ENCODE results near the gene ZC3HAV1L.
"Not testable (repeated sequence)": the region's sequence is repeated elsewhere in the genome, so short reads cannot be mapped to it uniquely, and the experiment has no call there.

The ZC3HAV1L gene

GRCh38 chr7:139018910-139019309 is 16.9 kb downstream of the ZC3HAV1L start:
- DNase-seq (ENCODE audit: low read depth, low spot score), result no peak

- DNase-seq (ENCODE audit: low read depth, low spot score), result peak; percentile 55
Observed at GRCh38 chr7:139016931-139017511, 18.8 kb downstream of the ZC3HAV1L start.

- peak; percentile 6 for DNase-seq (ENCODE audit: low read depth, low spot score)
Observed at GRCh38 chr7:139011373-139011772, 24.5 kb downstream of the ZC3HAV1L start.

GRCh38 chr7:139004321-139005090 is 31.3 kb downstream of the ZC3HAV1L start:
- no peak for DNase-seq (ENCODE audit: low read depth, low spot score)

- DNase-seq (ENCODE audit: low read depth, low spot score), result no peak
Observed at GRCh38 chr7:138999414-138999813, 36.4 kb downstream of the ZC3HAV1L start.

GRCh38 chr7:138992052-138992531 is 43.8 kb downstream of the ZC3HAV1L start:
- DNase-seq (ENCODE audit: low read depth, low spot score), result no peak

- no peak for DNase-seq (ENCODE audit: low read depth, low spot score)
Observed at GRCh38 chr7:138987686-138988085, 48.2 kb downstream of the ZC3HAV1L start.

- no peak for DNase-seq (ENCODE audit: low read depth, low spot score)
Observed at GRCh38 chr7:138982204-138982623, 53.6 kb downstream of the ZC3HAV1L start.

GRCh38 chr7:138981332-138982203 is 54.3 kb downstream of the ZC3HAV1L start, which contains the start of gene KIAA1549:
Gene KIAA1549 (minus strand): TSS chr7:138981389. CDS start chr7:138981269, 120 bp downstream.
- DNase-seq (ENCODE audit: low read depth, low spot score), result peak; percentile 73

GRCh38 chr7:138980563-138981291 is 55.1 kb downstream of the ZC3HAV1L start:
- DNase-seq (ENCODE audit: low read depth, low spot score), result peak; percentile 46

- peak; percentile 41 for DNase-seq (ENCODE audit: low read depth, low spot score)
Observed at GRCh38 chr7:138979988-138980562, 55.8 kb downstream of the ZC3HAV1L start.

- DNase-seq (ENCODE audit: low read depth, low spot score), result no peak
Observed at GRCh38 chr7:138979226-138979979, 56.4 kb downstream of the ZC3HAV1L start.

GRCh38 chr7:138978541-138979184 is 57.2 kb downstream of the ZC3HAV1L start:
- peak; percentile 31 for DNase-seq (ENCODE audit: low read depth, low spot score)

GRCh38 chr7:138976161-138976560 is 59.7 kb downstream of the ZC3HAV1L start:
- not testable (repeated sequence) for DNase-seq (ENCODE audit: low read depth, low spot score)

All from ELF-1 (cell line).